HG03108 (cell line): ENCODE measurements around the gene DTNB.

Experiments
- ATAC-seq: cut with Tn5 transposase; IDR thresholded peaks from one replicate; pipeline ENCODE4 v1.9.1; 2021; ENCODE audit warnings: moderate library complexity; ENCODE audit not compliant: unreplicated experiment

The DTNB gene

GRCh38 chr2:25592766-25593292 lies 80.5 kb downstream of the DTNB start:
- ATAC-seq, result no peak

- no peak for ATAC-seq
Measured at GRCh38 chr2:25590921-25591505, 82.4 kb downstream of the DTNB start.

- no peak for ATAC-seq
Measured at GRCh38 chr2:25589676-25590205, 83.6 kb downstream of the DTNB start.

- no peak for ATAC-seq
Measured at GRCh38 chr2:25588576-25588975, 84.8 kb downstream of the DTNB start.

- ATAC-seq, result no peak
Measured at GRCh38 chr2:25587361-25587760, 86.0 kb downstream of the DTNB start.

GRCh38 chr2:25586726-25587144 lies 86.6 kb downstream of the DTNB start:
- ATAC-seq, result peak; percentile 52

- no peak for ATAC-seq
Measured at GRCh38 chr2:25585189-25585588, 88.2 kb downstream of the DTNB start.

GRCh38 chr2:25582077-25582830 lies 91.1 kb downstream of the DTNB start:
- peak; percentile 58 for ATAC-seq

- no peak for ATAC-seq
Measured at GRCh38 chr2:25576596-25576995, 96.8 kb downstream of the DTNB start.

- ATAC-seq, result no peak
Measured at GRCh38 chr2:25572638-25573037, 100.7 kb downstream of the DTNB start.

- ATAC-seq, result no peak
Measured at GRCh38 chr2:25570161-25570845, 103.1 kb downstream of the DTNB start.

GRCh38 chr2:25567406-25567805 lies 106.0 kb downstream of the DTNB start:
- ATAC-seq, result peak; percentile 35

- peak; percentile 87 for ATAC-seq
Measured at GRCh38 chr2:25566694-25567093, 106.7 kb downstream of the DTNB start.

- no peak for ATAC-seq
Measured at GRCh38 chr2:25566094-25566493, 107.3 kb downstream of the DTNB start.

- ATAC-seq, result no peak
Measured at GRCh38 chr2:25561136-25561850, 112.1 kb downstream of the DTNB start.

- ATAC-seq, result no peak
Measured at GRCh38 chr2:25559148-25559547, 114.2 kb downstream of the DTNB start.

GRCh38 chr2:25558262-25558661 lies 115.1 kb downstream of the DTNB start:
- peak; percentile 83 for ATAC-seq

GRCh38 chr2:25557179-25558036 lies 116.0 kb downstream of the DTNB start:
- peak; percentile 25 for ATAC-seq

GRCh38 chr2:25552318-25552717 lies 121.1 kb downstream of the DTNB start:
- no peak for ATAC-seq

- ATAC-seq, result no peak
Measured at GRCh38 chr2:25551316-25551715, 122.1 kb downstream of the DTNB start.
